Measurements from ENCODE around the gene CLIC4. TPM values are rescaled to one million over a fixed set of nuclear protein-coding genes. Genes with fewer than 3 reads are reported as not detected.

The CLIC4 gene
- polyA plus RNA-seq, 1 experiment = 561 TPM

DNA sequence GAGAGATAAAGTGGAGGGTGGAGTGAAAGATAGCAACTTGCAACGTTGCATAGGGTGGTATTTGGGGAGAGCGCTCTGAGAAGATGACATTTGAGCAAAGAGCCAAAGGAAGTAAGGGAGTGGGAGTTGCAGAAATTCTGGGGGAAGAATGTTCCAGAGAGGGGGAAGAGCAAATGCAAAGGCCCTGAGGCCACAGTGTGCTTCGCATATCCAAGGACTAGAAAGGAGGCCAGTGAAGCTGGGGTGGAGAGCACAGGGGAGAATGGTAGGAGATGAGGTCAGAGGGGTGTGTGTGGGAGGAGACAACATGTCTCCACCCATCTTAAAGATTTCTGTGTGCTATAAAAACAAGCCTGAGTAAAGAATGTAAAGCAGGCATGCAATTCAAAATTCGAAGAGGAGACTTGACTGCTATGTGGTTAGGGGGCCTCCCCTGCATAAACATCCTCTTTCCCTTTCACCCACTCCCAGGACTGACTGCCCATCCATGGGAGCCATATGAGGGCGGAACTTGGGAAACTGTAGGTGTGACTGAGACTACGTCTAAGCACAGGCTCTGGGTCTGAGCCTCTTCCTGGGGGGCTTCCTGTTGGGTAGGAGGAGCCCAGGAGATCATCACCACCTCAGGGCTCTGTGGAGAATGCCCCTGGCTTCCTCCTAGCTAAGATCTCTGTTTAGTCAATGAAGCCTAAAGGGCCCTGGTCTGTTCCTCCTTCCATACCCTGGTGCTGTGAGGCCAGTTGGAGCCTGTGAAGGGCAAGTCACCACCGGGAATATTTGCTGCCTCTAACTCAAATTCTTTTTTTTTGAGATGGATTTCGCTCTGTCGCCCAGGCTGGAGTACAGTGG lies 2.9 kb upstream of the CLIC4 start:
- DNase-seq (ENCODE audit: low read depth, low spot score) = no peak

GRCh38 chr1:24743404-24744211 lies 1.6 kb upstream of the CLIC4 start:
- no peaks in the 10 kb centered on the region for H3K27me3 ChIP-seq (ENCODE audit: control insufficient read depth, insufficient read depth, low read length)
- H3K9me3 ChIP-seq (ENCODE audit: control insufficient read depth, insufficient read depth, low read length) = no peaks in the 10 kb centered on the region; the same call in 1 of the 2 replicates
- POLR2A ChIA-PET = interaction anchor here (1.6 to 3.0 kb wide), 3 partner anchors 16 to 60 kb away, joined by 4 to 35 read pairs (median 16); no protein-coding TSS in a partner anchor
- peak overlapping the region; percentile 85 for H3K27ac ChIP-seq (ENCODE audit: low read depth, low read length)
- CTCF ChIA-PET = interaction anchor here (1.1 to 2.4 kb wide), 4 partner anchors 11 to 55 kb away, joined by 4 to 14 read pairs (median 6); no protein-coding TSS in a partner anchor
- no peak for TF ChIP-seq CTCF (IDR thresholded peaks at IDR 0.05; ENCODE audit: low read depth, low read length)
- no peak for DNase-seq (ENCODE audit: low read depth, low spot score)
- H3K4me3 ChIP-seq (ENCODE audit: low read depth, low read length) = no peak overlapping the region

More for the DNA sequence above, 2.9 kb upstream of the CLIC4 start:
- H3K9me3 ChIP-seq (ENCODE audit: control insufficient read depth, insufficient read depth, low read length) = no peaks in the 10 kb centered on the region; the same call in 1 of the 2 replicates
- POLR2A ChIA-PET = interaction anchor here (1.1 to 1.6 kb wide), 3 partner anchors 15 to 59 kb away, joined by 3 to 4 read pairs (median 4); no protein-coding TSS in a partner anchor
- CTCF ChIA-PET = interaction anchor here (0.6 to 1.0 kb wide), 2 partner anchors 54 to 55 kb away, joined by 3 to 5 read pairs; no protein-coding TSS in a partner anchor
- TF ChIP-seq CTCF (IDR thresholded peaks at IDR 0.05; ENCODE audit: low read depth, low read length) = no peak
- peak overlapping the region; percentile 93 for H3K27ac ChIP-seq (ENCODE audit: low read depth, low read length)
- no peaks in the 10 kb centered on the region for H3K27me3 ChIP-seq (ENCODE audit: control insufficient read depth, insufficient read depth, low read length)
- no peak overlapping the region for H3K4me3 ChIP-seq (ENCODE audit: low read depth, low read length)

DNA sequence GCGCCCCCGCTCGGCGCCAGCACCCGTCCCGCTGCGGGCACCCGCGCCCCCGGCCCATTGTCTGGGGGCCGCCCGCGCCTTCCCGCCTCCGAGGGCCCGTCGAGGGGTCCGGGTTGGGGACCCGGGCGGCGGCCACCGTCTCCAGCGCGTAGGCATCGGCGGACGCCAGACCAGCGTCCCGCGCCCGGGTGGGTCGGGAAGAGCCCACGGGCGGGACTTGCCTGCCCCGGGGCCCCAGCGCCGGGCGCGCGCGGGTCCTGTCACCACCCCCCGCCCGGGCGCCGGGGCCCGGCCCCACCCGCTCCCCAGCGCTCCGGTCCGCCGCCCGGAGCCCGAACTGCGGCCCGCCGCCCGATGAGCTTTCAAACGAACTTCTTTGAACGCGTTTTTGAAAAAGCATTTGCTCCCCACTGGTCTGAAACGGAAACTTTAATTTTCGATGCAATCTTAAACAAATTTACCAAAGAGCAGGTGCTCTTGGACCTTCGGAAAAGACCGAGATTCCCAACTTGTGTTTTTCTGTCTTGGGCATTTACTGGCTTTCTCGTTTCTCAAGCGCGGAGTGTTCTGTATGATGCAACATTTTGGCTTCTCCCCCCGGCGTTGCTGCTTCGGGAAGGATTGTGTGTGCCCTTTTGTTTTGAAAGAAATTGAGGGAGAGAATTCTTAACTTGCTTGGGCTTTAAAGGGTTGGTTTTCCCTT lies 615 bp downstream of the CLIC4 start:
- no peak for TF ChIP-seq CTCF (IDR thresholded peaks at IDR 0.05; ENCODE audit: low read depth, low read length)
- CTCF ChIA-PET = interaction anchor here (0.8 to 2.4 kb wide), 8 partner anchors 8 to 97 kb away, joined by 3 to 14 read pairs (median 4); no protein-coding TSS in a partner anchor
- peak overlapping the region; percentile 93 for H3K4me3 ChIP-seq (ENCODE audit: low read depth, low read length)
- no peak for DNase-seq (ENCODE audit: low read depth, low spot score)
- no peaks in the 10 kb centered on the region for H3K27me3 ChIP-seq (ENCODE audit: control insufficient read depth, insufficient read depth, low read length)
- H3K27ac ChIP-seq (ENCODE audit: low read depth, low read length) = peak overlapping the region; percentile 92
- H3K9me3 ChIP-seq (ENCODE audit: control insufficient read depth, insufficient read depth, low read length) = no peaks in the 10 kb centered on the region; the same call in 1 of the 2 replicates
- POLR2A ChIA-PET = interaction anchor here (0.6 to 3.6 kb wide), 31 partner anchors 9 to 90 kb away, joined by 3 to 35 read pairs (median 8); no protein-coding TSS in a partner anchor

DNA sequence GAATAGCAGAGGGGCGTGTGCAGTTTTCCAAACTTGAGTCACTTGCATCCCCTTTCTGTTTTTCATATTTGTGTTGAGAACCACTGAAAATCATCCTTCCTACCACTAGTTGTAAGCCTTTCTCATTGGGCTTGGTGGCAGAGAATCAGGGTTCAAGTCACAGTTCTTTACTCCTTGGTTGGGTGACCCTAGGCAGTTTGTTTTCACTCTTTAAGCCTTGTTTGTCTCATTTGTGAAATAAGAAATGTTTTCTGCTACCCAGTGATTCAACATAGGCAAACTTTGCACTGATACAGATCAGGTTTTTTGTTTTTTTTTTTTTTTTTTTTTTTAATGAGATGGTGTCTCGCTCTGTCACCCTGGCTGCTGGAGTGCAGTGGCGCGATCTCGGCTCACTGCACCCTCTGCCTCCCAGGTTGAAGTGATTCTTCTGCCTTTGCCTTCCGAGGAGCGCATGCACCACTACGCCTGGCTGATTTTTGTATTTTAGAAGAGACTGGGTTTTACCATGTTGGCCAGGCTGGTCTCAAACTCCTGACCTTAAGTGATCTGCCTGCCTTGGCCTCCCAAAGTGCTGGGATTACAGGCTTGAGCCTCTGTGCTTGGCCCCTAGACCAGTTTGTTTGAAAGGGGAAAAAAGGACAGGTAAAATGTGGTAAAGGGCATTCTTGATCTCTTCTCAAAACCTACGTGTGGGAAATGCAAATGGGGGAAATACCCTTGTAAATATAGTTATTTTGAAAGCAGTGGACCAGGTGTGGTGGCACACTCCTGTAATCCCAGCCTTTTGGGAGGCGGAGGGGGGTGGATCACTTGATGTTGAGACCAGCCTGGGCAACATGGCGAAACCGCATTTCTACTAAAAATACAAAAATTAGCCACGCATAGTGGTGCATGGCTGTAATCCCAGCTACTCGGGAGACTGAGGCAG lies 3.2 kb downstream of the CLIC4 start:
- Histone ChIP-seq H3K4me3 (ENCODE audit: low read depth, low read length) (peak overlapping the region; percentile 93), H3K27ac (ENCODE audit: low read depth, low read length) (no peak overlapping the region), H3K9me3 (ENCODE audit: control insufficient read depth, insufficient read depth, low read length) (no peaks in the 10 kb centered on the region; the same call in 1 of the 2 replicates), H3K27me3 (ENCODE audit: control insufficient read depth, insufficient read depth, low read length) (no peaks in the 10 kb centered on the region)
- no peak for TF ChIP-seq CTCF (IDR thresholded peaks at IDR 0.05; ENCODE audit: low read depth, low read length)
- ChIA-PET CTCF (interaction anchor here (0.5 to 1.4 kb wide), 6 partner anchors 22 to 82 kb away, joined by 3 to 11 read pairs (median 4); no protein-coding TSS in a partner anchor), POLR2A (interaction anchor here (0.6 to 3.6 kb wide), 7 partner anchors 18 to 80 kb away, joined by 3 to 27 read pairs (median 5); no protein-coding TSS in a partner anchor)
- no peak for DNase-seq (ENCODE audit: low read depth, low spot score)

Measured in AG04450 (cell line).